Activated gamma-delta T cell treated with Interleukin-2 at 50 U/mL for 16 hours (primary cell): ENCODE results near the gene ERV3-1.
"Not testable (repeated sequence)": the region's sequence is repeated elsewhere in the genome, so short reads cannot be mapped to it uniquely, and the experiment has no call there.

Experiments
- DNase-seq: peaks from one replicate; pipeline ENCODE4 v3.0.0-alpha.2; 2020

ERV3-1 gene, protein sequence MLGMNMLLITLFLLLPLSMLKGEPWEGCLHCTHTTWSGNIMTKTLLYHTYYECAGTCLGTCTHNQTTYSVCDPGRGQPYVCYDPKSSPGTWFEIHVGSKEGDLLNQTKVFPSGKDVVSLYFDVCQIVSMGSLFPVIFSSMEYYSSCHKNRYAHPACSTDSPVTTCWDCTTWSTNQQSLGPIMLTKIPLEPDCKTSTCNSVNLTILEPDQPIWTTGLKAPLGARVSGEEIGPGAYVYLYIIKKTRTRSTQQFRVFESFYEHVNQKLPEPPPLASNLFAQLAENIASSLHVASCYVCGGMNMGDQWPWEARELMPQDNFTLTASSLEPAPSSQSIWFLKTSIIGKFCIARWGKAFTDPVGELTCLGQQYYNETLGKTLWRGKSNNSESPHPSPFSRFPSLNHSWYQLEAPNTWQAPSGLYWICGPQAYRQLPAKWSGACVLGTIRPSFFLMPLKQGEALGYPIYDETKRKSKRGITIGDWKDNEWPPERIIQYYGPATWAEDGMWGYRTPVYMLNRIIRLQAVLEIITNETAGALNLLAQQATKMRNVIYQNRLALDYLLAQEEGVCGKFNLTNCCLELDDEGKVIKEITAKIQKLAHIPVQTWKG

DNA sequence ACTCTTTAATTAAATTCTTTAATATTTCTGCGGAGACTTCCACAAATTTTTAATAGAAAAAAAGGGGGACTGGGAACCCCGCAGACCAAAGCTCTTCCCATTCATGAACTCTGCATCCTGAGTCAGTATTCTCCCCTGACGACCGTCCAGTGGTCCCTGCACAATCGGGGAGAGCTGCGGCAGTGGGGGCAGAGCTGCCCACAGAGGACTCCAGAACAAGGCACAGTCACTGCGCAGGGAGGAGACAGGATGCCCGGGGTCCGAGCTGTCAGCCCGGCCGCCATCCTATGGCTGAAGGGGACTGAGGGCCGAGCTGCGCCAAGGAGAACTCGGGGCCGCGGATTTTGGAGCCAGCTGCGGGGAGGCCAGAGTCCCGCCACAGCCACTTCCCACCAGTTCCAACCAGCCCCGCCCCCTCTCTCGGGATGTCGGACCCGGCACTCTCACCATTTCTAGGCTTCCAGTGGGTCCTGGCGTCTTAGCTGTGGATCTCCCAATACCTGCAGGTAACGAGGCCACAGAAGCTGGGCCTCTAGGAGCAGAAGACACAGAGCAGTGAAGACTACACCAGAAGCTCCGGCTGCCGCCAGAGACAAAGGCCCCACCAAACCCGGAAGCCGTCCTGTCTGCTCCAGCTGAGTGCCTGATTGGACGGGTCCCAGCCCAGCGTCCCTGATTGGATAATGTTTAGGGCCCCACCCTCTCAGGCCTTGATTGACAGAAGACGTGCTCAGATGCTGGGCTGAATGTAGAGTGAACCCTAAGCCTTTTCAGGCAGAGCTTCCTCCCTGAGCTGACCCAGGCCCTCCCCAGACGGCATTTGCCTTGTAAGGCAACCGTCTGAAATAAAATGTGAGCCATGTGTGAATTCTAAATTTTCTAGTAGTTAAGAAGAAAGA, at the start of gene ERV3-1:
Gene ERV3-1, minus strand, starts transcription at position 594 of the 899 bp plus-strand sequence. CDS start 13,661 bp downstream, outside the sequence.
- peak; percentile 93 for DNase-seq

DNA sequence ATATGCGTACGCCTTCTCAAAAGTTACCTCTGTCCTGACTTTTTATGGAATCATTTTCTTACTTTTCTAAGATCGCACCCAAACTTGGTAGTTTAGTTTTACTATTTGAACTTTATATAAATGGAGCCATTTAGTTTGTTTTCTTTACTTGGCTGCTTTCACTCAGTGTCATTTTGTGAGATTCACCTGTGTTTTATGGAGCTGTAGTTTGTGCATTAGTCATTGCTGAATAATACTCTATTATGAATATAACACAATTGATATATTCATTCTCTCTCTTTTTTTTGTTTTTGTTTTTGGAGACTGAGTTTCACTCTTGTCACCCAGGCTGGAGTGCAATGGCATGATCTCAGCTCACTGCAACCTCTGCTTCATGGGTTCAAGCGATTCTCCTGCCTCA, 49.3 kb upstream of the ERV3-1 start:
- not testable (repeated sequence) for DNase-seq

DNA sequence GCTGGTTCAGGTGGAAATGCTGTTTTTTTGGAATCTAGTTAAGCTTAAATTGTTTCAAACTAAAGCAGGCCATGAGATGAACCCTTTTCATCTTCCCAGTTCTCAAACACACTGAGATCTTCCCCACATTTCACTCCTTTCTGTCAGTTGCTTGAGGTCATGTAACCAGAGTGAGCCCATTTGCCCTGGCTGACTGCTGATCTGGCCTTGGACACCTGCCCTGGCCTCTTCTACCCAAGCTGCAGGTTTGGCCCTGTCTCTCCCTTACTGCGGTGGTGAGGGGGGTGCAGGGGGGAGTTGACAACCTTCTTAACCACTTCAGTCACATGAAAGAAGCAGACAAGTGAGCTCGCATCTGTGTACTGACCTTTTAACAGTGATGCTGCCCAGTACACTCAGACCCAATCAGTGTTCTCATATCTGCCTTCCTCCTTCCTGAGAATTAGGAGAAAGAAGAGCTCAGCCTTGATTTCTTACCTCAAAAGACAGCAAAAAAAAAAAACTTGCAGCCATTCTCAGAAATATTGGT, 48.0 kb upstream of the ERV3-1 start:
- not testable (repeated sequence) for DNase-seq

DNA sequence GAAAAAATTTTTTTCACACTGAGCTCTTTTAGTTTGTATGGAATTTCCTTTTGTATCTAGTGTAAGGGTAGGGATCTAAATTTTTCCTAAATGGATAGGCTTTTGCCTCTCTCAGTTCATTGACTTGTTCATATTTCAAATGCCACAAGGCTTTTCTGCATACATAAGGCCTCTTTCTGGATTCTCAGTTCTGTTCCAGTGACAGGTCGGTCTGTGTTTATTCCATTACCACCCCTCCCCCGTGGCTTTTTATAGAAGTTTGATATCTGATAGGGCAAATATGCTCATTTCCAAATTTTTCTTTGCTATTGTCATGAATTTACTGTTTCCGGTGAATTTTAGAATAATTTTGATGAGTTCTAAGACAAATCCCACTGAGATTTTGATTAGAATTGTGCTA, 45.2 kb upstream of the ERV3-1 start:
- DNase-seq, result not testable (repeated sequence)

DNA sequence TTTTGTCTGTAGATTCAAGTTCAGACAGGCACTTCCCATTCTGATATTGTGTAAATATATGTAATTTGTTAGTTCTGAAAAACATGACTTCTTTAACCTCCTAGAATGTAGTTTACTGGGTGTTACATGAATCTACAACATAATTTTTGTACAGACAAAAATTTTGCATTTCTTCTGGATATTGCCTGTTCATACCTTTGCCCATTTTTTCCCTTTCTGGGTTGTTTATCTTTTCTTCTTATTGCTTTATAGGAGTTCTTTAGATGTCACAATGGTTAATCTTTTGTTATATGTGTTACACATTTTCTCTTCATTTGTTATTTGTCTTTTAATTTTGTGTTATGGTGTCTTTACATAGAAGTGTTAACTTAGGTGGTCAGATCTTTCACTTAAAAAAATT, 44.7 kb upstream of the ERV3-1 start:
- not testable (repeated sequence) for DNase-seq

DNA sequence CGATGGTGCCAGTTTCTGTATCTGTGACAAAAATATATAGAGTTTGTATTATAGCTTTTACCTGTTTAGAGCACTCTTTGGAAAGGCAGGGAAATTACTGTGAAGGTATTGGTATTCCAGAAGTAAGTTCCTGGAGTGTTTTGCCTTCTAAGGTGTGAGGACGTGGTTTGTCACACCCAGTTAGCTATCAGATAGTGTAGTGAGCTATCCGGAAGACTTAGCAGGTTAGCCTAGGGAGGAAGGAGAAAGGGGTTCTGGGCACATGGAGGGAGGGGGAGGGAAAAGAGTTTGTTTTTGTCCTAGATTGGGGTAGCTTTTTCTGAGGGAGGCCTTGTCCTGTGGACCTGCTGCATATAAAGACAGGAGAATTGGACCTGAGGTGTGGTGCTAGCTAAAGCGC, 39.8 kb upstream of the ERV3-1 start:
- DNase-seq, result not testable (repeated sequence)

DNA sequence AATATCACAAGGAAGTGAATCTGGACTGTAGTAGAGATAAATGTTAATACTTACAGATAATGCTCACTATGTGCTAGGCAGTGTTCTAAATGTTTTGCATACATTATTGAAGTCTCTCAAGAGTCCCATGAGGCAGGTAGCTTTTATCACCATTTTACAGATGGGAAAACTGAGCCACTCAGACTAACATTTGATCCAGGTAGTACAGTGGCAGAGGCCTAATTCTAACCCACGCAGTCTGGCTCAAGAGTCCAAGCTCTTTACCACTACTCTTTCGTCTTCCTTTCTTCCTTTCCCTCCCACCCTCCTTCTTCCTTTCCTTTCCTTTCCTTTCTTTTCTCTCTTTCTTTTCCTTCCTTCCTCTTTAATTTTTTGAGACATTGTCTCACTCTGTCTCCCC, 39.1 kb upstream of the ERV3-1 start:
- not testable (repeated sequence) for DNase-seq

DNA sequence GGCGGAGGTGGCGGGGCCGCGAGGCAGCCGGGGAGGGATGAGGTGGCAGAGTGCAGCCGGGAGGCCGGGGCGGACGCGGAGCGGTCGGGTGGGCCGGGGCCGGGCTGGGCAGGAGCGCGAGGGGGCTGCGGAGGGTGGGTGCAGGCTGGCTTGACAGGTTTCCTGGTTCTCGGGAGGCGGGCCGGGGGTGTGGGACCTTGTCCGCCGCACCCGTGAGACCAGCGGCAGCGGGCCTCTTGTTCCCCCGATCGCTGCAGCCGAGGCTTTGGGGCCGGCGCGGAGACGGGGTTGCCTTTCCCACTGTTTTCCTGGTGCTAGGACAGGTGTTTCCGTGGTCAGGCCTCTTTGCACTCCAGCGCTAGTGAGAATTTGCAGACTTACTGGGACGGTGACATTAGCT, 32.3 kb upstream of the ERV3-1 start:
- peak; percentile 22 for DNase-seq

DNA sequence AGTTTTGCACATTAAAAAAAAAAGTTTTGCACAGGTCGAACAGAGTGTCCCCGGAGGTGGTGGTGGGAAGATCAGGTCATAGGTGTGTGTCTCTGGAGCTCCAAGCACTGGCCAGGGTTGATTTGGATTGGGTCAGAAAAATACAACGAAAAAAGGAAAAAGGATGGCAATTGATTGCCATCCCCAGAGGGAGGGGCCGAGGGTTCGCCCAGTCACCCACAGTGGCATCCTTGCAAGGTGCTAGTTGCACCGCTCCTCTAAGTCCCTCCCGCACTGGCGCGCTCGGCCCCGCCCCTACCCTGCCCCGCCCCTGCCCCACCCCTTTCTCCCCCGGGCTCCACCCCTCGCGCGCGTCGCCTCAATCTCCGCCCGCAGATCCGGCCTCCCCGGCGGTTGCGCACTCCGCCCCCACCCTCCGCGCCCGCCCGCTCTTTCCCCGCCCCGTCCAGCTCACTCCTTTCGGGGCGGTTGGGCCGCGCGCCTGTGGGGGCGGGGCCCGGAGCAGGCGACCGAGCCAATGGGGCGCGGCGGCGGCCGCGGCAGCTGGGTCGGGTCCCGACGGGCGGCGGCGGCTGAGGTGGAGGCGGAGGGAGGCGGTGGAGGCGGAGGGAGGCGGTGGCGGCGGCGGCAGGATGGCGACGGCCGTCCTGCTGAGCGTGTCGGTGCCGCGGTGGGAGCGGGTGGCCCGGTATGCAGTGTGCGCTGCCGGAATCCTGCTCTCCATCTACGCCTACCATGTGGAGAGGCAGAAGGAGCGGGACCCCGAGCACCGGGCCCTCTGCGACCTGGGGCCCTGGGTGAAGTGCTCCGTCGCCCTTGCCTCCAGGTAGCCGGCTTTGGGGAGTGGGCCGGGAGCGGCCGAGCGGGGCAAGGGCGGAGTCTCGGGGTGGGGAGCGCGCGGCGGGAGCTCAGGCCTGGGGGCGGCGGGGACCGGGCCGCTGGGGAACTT, 31.5 kb upstream of the ERV3-1 start:
- DNase-seq, result peak; percentile 94

DNA sequence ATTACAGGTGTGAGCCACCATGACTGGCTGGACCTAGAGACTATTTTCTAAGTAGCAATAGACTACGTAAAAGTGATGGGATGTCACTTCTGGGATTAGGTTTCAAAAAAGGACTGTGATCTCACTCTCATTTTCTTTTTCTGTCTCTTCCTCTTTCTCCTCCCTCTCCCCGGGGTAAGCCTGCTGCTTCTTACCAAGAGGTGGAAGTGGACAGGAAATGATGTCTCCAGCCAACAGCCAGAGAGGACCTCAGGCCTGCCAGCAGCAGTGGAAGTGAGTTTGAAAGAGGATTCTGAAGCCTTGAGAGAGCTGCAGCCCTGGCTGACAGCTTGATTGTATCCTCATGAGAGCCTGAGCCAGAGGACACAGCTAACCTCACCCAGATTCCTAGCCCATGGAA, 30.0 kb upstream of the ERV3-1 start:
- DNase-seq, result not testable (repeated sequence)

DNA sequence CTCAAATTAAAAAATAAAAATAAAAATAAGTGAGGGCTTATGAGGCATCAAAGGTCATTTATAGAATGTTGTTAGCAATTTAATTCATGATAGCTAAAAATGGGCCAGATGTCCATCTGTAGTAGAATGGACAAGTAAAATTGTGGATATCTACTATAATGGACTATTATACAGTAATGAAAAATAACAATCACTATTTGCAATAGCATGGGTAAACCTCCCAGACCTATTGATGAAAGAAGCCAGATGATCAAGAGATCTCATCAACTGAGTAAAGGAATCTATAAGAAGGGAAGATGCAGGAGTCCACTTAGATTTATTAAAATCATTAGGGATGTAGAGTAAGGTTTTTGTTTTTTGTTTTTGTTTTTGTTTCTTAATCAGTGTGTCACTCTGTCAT, 29.0 kb upstream of the ERV3-1 start:
- not testable (repeated sequence) for DNase-seq

DNA sequence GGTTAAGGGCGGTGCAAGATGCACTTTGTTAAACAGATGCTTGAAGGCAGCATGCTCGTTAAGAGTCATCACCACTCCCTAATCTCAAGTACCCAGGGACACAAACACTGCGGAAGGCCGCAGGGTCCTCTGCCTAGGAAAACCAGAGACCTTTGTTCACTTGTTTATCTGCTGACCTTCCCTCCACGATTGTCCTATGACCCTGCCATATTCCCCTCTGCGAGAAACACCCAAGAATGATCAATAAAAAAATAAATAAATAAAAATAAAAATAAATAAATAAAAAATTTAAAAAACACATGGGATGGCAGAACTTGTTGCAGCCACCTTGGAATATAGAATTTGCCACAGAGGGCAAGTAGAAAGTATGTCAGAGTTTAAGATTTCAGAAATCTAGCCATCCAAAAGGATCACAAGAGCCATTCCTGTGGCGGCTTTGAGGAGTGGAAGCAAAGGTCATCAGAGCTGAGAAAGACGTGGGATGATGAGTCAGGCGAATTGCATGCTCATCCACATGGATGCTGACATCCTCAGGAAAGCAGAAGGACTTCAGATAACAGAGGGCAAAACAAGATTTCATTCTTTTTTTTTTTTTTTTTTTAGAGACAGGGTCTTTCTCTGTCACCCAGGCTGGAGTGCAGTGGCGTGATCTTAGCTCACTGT, 27.8 kb upstream of the ERV3-1 start:
- DNase-seq, result not testable (repeated sequence)

DNA sequence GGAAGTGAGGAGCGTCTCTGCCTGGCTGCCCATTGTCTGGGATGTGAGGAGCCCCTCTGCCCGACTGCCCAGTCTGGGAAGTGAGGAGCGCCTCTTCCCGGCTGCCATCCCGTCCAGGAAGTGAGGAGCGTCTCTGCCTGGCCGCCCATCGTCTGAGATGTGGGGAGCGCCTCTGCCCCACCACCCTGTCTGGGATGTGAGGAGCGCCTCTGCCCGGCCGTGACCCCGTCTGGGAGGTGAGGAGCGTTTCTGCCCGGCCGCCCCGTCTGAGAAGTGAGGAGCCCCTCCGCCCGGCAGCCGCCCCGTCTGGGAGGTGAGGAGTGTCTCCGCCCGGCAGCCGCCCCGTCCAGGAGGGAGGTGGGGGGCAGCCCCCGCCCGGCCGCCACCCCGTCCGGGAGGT, 26.9 kb upstream of the ERV3-1 start:
- not testable (repeated sequence) for DNase-seq

DNA sequence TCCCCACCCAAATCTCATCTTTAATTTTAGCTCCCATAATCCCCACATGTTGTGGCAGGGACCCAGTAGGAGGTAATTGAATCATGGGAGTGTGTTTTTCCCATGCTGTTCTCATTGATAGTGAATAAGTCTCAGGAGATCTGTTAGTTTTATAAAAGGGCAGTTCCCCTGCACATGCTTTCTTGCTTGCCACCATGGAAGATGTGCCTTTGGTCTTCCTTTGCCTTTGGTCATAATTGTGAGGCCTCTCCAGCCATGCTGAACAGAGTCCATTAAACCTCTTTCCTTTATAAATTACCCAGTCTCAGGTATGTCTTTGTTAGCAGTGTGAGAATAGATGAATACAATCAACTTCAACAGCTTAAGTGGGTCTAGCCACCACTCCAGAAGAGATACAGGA, 18.5 kb upstream of the ERV3-1 start:
- not testable (repeated sequence) for DNase-seq

DNA sequence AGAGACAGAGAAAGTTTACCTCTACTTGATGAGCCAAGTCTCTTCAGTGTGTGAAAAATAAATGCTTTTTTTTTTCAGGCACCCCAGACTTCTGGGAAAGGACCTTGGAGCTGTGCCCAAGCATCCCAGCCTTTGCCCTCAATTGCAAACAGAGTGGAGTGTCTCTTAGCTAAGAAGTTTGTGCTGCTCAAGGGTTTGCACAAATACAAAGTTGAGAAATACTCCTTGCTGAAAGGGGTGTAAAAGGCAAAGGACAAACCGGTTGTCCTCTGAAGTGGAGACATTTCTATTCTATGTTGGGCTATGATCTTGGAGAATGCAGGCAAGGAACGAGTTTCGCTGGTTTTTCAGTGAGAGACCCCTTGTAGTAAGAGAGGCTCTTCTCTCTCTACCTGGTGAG, 14.5 kb upstream of the ERV3-1 start:
- not testable (repeated sequence) for DNase-seq

DNA sequence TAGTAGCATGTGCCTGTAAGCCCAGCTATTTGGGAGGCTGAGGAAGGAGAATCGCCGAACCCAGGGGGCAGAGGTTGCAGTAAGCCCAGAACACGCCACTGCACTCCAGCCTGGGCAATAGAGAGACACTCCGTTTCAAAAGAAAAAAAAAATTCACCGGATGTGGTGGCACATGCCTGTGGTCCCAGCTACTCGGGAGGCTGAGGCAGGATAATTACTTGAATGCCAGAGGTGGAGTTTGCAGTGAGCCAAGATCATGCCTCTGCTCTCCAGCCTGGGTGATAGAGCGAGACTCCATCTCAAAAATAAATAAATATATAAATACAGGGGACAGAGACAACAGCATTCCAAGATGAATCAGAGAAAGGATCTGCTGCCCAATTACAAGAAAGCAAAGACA, 3.4 kb upstream of the ERV3-1 start:
- DNase-seq, result not testable (repeated sequence)

DNA sequence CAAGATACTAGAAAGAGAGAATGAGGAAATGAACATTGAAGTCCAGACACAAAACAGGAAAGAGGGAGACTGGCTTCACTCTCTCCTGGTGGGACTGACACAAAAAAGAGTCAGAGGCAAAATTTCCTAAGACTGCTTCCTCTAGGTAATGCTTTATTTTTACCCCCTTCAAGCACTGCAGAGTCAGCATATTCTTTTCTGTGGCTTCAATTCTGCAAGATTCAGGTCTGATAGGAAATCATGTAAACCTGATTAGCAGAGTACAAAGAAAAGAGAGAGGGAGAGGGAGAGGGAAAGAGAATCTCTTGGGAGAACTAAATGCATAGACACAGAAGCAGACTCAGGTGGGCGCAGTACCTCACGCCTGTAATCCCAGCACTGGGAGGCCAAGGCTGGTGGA, 2.9 kb upstream of the ERV3-1 start:
- not testable (repeated sequence) for DNase-seq

DNA sequence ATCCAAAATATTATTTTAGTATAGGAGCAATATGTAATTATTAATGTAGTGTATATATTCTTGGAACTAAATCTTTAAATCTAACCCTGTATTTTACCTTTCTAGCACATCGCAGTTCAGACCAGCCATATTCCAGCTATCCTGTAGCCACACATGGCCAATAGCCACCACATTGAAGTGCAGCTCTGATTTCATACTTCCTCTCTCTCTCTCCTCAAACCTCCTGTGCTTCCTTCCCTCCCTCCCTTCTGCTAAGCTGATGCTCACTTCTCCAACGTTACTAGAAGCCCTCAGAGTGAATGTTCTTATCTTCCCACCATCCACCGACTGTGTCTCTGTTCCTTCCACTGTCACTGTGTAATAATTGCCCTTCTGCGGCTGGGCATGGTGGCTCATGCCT, 549 bp upstream of the ERV3-1 start:
- DNase-seq, result not testable (repeated sequence)

DNA sequence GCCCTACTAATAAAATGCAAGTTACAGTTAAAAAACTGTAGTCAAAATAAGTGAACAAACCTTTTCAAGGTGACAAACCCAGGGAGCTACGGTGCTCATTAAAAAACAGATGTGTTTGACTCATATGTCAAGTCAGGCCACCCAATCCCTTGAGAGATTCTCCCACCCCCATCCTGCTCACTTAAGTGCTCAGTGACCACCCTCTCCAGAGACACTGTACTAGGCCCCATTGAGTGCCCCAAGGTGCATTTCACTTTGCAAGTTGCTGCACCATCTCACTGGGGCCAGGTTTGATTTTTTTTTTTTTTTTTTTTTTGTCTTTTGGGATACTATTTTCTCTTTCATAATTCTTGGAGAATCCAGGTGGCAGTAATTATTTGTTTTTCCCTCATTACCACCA, 1.9 kb downstream of the ERV3-1 start:
- DNase-seq, result no peak

DNA sequence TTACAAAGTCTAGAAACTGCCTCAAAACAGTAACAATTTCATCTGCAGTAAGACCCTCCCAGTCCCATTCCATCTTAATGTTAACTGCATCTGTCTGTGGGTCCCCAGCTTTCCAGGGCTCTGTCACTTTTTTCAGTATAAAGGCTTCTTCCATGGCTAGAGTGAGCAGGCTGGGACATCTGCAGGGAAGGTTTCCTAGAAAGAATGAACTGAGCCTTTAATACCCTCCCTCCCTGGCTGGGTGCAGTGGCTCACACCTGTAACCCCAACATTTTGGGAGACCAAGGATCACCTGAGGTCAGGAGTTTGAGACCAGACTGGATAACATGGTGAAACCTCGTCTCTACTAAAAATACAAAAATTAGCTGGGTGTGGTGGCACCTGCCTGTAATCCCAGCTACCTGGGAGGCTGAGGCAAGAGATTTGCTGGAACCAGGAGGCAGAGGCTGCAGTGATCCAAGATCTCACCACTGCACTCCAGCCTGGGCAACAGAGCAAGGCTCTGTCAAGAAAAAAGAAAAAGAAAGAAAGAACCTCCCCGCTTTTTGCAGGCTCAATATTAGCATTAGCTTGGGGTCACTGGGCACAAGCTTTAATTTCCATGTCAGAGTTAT, 3.4 kb downstream of the ERV3-1 start:
- no peak for DNase-seq

DNA sequence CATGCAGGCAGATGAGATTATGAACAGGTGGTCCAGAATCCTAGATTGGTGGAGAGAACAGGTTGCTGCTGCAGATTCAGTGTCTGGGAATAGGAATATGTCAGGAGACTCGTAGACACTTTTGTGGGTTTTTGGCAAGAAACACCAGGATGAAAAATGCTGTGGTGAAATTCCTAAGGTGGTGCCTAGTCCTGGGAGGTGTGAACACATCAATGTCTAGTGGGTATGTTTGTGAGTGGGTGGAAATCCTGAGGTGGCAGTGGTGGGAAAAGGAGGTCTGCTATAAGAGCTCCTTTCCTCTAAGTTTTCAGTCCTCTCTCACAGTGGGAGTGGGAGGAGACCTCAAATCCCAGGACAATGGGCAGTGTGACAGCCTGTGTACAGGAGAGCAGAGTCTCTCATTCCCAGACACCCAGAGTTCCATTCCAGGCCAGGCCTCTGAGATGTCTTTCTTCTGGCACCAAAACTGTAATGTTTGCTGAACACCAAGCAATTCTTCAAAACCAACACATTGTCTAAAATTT, 5.1 kb downstream of the ERV3-1 start:
- DNase-seq, result no peak
